ELF-1 (cell line): ENCODE results near the gene RAET1L.
"Not testable (repeated sequence)": the region's sequence is repeated elsewhere in the genome, so short reads cannot be mapped to it uniquely, and the experiment has no call there.

Experiments used
- DNase-seq: peaks from one replicate; pipeline ENCODE4 v3.0.0-alpha.2; 2016; ENCODE audit warnings: low read depth, low spot score

The RAET1L gene

GRCh38 chr6:150016324-150017185, 8.8 kb downstream of the RAET1L start:
- peak; percentile 37 for DNase-seq

GRCh38 chr6:150015281-150016001, 9.9 kb downstream of the RAET1L start:
- not testable (repeated sequence) for DNase-seq

- DNase-seq, result not testable (repeated sequence)
Measured at GRCh38 chr6:150014623-150015280, 10.6 kb downstream of the RAET1L start.

GRCh38 chr6:150013785-150014622, 11.3 kb downstream of the RAET1L start:
- DNase-seq, result not testable (repeated sequence)

GRCh38 chr6:150012846-150013784, 12.2 kb downstream of the RAET1L start:
- DNase-seq, result not testable (repeated sequence)

GRCh38 chr6:150008588-150008987, 16.7 kb downstream of the RAET1L start:
- no peak for DNase-seq

GRCh38 chr6:150006961-150007464, 18.3 kb downstream of the RAET1L start:
- DNase-seq, result no peak

GRCh38 chr6:150005761-150006651, 19.3 kb downstream of the RAET1L start:
- no peak for DNase-seq

GRCh38 chr6:150004783-150005717, 20.3 kb downstream of the RAET1L start:
- peak; percentile 93 for DNase-seq

- DNase-seq, result no peak
Measured at GRCh38 chr6:150004101-150004782, 21.1 kb downstream of the RAET1L start.

GRCh38 chr6:150003599-150003998, 21.7 kb downstream of the RAET1L start:
- not testable (repeated sequence) for DNase-seq

GRCh38 chr6:150002710-150003109, 22.6 kb downstream of the RAET1L start:
- no peak for DNase-seq

- DNase-seq, result no peak
Measured at GRCh38 chr6:150001295-150002008, 23.9 kb downstream of the RAET1L start.

- DNase-seq, result no peak
Measured at GRCh38 chr6:149999636-150000035, 25.7 kb downstream of the RAET1L start.

GRCh38 chr6:149995971-149996370, 29.4 kb downstream of the RAET1L start:
- DNase-seq, result no peak

- no peak for DNase-seq
Measured at GRCh38 chr6:149995235-149995750, 30.0 kb downstream of the RAET1L start.
